D721Med (cell line): ENCODE results near the gene PLXNA1.

Experiments
- DNase-seq: peaks from one replicate; pipeline ENCODE4 v3.0.0; 2011; ENCODE audit warnings: low spot score; ENCODE audit not compliant: insufficient read length
- FAIRE-seq: peaks from 2 replicates; lab custom pipeline; 2011; peaks lifted over from hg19 to GRCh38; lab: Jason Lieb, UNC
- CTCF ChIP-seq: IDR thresholded peaks from 2 replicates; pipeline ENCODE4 v1.5.1; 2012; ENCODE audit warnings: mild to moderate bottlenecking, control low read depth; ENCODE audit not compliant: insufficient read depth; ENCODE audit errors: missing control alignments

PLXNA1 gene

GRCh38 chr3:127002195-127003174 lies 19.6 kb downstream of the PLXNA1 start:
- no peak for TF ChIP-seq CTCF
- DNase-seq, result no peak
- no peak for FAIRE-seq

DNA sequence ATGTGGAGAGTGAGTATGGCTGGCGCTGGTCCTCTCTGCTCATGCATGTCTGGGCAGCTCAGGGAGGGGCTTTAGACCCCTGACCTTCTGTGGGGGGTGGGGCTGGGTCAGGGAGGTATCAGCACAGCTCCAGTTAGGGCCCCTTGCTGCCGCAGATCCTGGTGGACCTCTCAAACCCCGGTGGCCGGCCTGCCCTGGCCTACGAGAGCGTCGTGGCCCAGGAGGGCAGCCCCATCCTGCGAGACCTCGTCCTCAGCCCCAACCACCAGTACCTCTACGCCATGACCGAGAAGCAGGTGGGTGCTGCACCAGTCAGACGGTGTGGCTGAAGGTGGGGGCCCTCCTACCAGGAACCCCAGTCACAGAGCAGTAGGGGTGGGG lies 20.2 kb downstream of the PLXNA1 start:
- TF ChIP-seq CTCF, result no peak
- FAIRE-seq (no peak), DNase-seq (no peak)

DNA sequence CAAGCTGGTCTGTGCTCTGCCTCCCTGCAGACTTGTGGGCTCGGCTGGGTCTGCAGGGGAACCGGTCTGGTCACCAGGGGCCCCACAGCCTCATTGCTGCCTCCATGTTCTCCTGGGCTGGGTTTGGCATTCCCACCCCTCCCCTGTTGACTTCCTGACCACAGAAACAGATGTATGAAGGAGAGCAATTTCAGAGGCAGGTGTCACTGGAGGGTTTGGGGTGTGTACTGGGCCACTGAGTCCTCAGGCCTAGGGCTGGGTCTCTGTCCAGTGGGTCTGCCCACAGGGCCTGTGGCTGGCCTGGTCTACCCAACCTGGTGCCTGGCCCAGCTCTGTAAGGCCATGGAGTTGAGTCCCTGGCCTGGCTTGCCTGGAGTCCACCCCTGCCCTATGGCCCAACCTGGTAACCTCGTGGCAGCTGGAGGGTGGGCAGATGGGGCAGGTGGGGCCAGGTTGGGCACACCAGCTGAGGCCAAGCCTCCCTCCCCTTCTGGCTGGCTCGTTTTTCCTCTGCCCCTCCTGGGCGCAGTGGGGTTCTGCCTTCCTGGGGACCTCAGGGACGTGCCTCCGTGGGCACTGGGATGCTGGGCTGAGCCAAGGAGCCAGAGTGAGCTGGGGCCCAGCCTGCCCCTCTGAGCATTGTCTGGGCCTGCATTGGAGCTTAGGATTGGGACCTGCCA lies 20.8 kb downstream of the PLXNA1 start:
- DNase-seq, result no peak
- TF ChIP-seq CTCF, result no peak
- FAIRE-seq, result no peak

GRCh38 chr3:127004641-127005397 lies 21.9 kb downstream of the PLXNA1 start:
- DNase-seq, result no peak
- TF ChIP-seq CTCF, result no peak
- no peak for FAIRE-seq

DNA sequence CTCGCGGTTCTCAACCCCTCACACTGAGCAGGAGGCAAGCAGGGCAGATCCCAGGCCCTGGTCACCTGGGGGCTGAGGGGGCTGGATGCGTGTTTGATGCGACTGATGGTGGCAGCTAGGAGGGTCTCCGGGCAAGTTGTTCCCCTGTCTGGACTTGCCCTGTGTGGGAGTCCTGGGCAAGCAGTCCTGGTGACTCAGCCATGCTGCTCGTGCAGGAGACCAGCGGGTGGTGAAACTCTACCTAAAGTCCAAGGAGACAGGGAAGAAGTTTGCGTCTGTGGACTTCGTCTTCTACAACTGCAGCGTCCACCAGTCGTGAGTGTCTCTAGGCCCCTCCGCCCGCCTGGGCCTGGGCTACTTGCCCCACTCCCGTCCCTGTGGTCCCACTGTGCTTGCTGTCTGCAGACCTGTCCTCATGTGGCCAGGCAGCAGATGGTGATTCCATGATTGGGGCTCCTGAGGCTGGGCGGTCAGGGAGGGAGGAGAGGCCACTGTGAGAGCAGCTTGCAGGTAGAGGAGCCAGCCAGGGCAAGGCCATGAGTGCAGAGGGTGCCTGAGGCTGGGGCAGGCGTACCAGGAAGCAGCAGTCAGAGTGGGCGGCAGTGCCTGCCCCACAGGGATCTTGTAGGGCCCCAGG lies 23.1 kb downstream of the PLXNA1 start:
- no peak for TF ChIP-seq CTCF
- DNase-seq, result no peak
- no peak for FAIRE-seq

- FAIRE-seq, result no peak
- DNase-seq, result no peak
- no peak for TF ChIP-seq CTCF
Measured at GRCh38 chr3:127006781-127007436, 24.0 kb downstream of the PLXNA1 start.
